ENCODE results near the gene GPR27.

GPR27 gene, protein sequence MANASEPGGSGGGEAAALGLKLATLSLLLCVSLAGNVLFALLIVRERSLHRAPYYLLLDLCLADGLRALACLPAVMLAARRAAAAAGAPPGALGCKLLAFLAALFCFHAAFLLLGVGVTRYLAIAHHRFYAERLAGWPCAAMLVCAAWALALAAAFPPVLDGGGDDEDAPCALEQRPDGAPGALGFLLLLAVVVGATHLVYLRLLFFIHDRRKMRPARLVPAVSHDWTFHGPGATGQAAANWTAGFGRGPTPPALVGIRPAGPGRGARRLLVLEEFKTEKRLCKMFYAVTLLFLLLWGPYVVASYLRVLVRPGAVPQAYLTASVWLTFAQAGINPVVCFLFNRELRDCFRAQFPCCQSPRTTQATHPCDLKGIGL

DNA sequence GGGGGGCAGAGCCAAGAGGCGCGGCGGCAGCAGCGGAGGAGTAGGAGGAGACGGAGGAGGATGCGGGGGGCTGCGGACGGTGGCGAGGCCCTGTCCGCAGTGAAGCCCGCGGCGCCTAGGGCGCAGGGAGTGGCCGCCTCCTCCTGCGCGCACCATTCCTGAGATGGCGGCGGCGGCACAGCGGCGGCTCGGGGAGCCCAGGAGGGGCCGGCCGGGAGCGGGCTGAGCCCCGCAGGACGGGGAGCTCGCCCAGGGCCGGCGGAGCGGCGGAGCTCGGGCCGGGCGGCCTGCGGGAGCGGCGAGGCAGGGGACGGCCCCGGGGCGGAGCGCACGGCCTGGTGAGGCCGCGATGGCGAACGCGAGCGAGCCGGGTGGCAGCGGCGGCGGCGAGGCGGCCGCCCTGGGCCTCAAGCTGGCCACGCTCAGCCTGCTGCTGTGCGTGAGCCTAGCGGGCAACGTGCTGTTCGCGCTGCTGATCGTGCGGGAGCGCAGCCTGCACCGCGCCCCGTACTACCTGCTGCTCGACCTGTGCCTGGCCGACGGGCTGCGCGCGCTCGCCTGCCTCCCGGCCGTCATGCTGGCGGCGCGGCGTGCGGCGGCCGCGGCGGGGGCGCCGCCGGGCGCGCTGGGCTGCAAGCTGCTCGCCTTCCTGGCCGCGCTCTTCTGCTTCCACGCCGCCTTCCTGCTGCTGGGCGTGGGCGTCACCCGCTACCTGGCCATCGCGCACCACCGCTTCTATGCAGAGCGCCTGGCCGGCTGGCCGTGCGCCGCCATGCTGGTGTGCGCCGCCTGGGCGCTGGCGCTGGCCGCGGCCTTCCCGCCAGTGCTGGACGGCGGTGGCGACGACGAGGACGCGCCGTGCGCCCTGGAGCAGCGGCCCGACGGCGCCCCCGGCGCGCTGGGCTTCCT is at the start of gene GPR27:
Gene GPR27 (plus strand): TSS at position 155 of the 909 bp plus-strand sequence. CDS start 195 bp downstream, at position 350.
- no peaks in the 10 kb centered on the region for H3K4me1 ChIP-seq (ENCODE audit: control insufficient read depth, insufficient read depth, low read length)
- no peaks in the 10 kb centered on the region for H3K36me3 ChIP-seq (ENCODE audit: control insufficient read depth, insufficient read depth, low read length)
- H3K27ac ChIP-seq (ENCODE audit: low read depth, low read length) = no peak within 1 kb of the TSS
- peaks cover 2% of the 10 kb centered on the region for H3K27me3 ChIP-seq (ENCODE audit: control insufficient read depth, insufficient read depth, low read length)
- H3K4me3 ChIP-seq (ENCODE audit: low read length) = peak within 1 kb of the TSS; percentile 76
- no peak within 1 kb of the TSS for H3K9ac ChIP-seq (ENCODE audit: low read length)

DNA sequence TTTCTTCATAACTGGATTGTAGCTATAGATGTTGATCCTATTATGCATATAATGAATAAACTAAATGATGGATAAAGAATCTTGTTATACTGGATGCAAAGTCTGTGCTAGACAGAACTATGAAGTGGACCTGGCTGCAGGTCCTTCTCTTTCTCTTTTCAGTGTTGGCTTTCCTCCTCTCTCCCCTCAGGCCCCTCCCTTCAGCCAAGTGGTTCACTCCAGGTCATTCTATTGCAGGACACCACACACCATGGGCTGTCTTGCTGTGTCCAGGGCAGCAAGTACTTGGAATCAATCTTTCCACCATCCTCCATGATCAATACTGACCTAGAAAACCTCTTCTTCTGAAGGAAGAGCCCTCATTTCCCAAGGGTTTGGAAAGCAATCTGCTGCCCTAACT is 48.7 kb upstream of the GPR27 start:
- no peak overlapping the region for H3K27ac ChIP-seq (ENCODE audit: low read depth, low read length)
- no peak overlapping the region for H3K4me3 ChIP-seq (ENCODE audit: low read length)
- H3K27me3 ChIP-seq (ENCODE audit: control insufficient read depth, insufficient read depth, low read length) = no peaks in the 10 kb centered on the region
- H3K4me1 ChIP-seq (ENCODE audit: control insufficient read depth, insufficient read depth, low read length) = no peaks in the 10 kb centered on the region
- peaks cover 3% of the 10 kb centered on the region for H3K36me3 ChIP-seq (ENCODE audit: control insufficient read depth, insufficient read depth, low read length)
- no peak overlapping the region for H3K9ac ChIP-seq (ENCODE audit: low read length)

DNA sequence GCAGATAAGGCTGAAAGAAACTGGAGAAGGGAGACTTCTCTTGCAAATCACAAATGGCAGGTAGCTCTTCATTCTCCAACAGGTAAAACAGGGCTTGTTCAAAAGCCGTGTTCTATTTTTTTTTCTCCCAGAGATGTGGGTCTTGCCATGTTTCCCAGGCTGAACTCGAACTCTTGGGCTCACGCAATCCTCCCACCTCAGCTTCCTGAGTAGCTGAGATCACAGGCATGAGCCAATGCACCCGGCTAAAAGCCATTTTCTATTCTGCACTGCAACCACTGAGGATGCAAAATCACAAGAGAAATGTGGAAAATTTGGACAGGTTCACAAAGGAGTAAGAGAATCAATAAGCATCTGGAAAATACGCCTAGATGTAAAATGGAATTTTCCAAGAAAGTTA is 48.0 kb upstream of the GPR27 start:
- no peak overlapping the region for H3K4me3 ChIP-seq (ENCODE audit: low read length)
- H3K27ac ChIP-seq (ENCODE audit: low read depth, low read length) = no peak overlapping the region
- H3K36me3 ChIP-seq (ENCODE audit: control insufficient read depth, insufficient read depth, low read length) = peaks cover 3% of the 10 kb centered on the region
- H3K9ac ChIP-seq (ENCODE audit: low read length) = no peak overlapping the region
- no peaks in the 10 kb centered on the region for H3K27me3 ChIP-seq (ENCODE audit: control insufficient read depth, insufficient read depth, low read length)
- no peaks in the 10 kb centered on the region for H3K4me1 ChIP-seq (ENCODE audit: control insufficient read depth, insufficient read depth, low read length)

DNA sequence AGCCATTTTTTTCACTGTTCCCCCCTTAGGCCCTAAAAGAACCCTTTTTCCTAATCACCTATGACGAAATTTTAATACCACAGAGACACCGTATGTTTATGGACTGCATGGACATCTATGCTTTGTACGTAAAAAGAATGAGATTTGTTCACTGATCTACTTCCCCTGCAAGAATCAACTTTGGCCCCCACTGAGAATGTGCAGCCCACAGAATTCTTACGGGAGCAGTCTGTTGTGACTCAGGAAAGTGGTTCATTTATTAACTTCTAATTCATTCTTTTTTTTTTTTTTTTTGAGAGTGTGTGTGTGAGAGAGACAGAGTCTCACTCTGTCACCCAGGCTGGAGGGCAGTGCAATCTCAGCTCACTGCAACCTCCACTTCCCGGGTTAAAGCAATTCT is 46.1 kb upstream of the GPR27 start:
- peaks cover 3% of the 10 kb centered on the region for H3K36me3 ChIP-seq (ENCODE audit: control insufficient read depth, insufficient read depth, low read length)
- no peaks in the 10 kb centered on the region for H3K27me3 ChIP-seq (ENCODE audit: control insufficient read depth, insufficient read depth, low read length)
- no peak overlapping the region for H3K4me3 ChIP-seq (ENCODE audit: low read length)
- no peak overlapping the region for H3K27ac ChIP-seq (ENCODE audit: low read depth, low read length)
- no peaks in the 10 kb centered on the region for H3K4me1 ChIP-seq (ENCODE audit: control insufficient read depth, insufficient read depth, low read length)
- H3K9ac ChIP-seq (ENCODE audit: low read length) = no peak overlapping the region

DNA sequence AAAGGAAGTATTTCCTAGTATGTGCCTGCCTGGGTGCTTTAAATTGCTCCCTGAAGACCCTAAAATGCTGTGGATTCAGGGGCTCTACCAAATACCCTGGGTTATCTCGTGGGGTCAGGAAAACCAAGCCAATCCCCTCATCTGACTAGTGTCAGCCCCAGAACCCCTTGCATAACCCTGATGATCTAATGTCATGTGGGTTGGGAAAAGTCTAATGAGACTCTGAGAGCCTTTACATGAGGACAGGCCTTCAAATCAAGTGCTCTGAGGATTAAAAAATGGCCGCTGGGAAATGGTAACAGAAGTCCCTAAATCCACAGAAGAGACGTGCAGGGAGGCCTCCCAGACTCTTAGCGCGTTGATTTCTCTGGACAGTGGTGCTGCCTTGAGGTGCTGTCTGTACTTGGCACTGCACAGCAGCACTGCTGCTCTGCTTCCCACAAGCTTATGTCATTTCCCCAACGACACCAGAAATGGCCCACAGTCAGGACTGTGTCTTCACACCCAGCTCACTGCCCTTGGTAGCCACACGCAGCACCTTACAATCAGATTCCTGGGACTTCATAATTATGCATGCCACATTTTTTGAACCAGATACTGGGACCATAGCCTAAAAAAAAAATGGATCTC is 45.1 kb upstream of the GPR27 start:
- no peaks in the 10 kb centered on the region for H3K27me3 ChIP-seq (ENCODE audit: control insufficient read depth, insufficient read depth, low read length)
- H3K4me3 ChIP-seq (ENCODE audit: low read length) = no peak overlapping the region
- H3K27ac ChIP-seq (ENCODE audit: low read depth, low read length) = no peak overlapping the region
- H3K9ac ChIP-seq (ENCODE audit: low read length) = no peak overlapping the region
- no peaks in the 10 kb centered on the region for H3K4me1 ChIP-seq (ENCODE audit: control insufficient read depth, insufficient read depth, low read length)
- H3K36me3 ChIP-seq (ENCODE audit: control insufficient read depth, insufficient read depth, low read length) = peaks cover 3% of the 10 kb centered on the region

DNA sequence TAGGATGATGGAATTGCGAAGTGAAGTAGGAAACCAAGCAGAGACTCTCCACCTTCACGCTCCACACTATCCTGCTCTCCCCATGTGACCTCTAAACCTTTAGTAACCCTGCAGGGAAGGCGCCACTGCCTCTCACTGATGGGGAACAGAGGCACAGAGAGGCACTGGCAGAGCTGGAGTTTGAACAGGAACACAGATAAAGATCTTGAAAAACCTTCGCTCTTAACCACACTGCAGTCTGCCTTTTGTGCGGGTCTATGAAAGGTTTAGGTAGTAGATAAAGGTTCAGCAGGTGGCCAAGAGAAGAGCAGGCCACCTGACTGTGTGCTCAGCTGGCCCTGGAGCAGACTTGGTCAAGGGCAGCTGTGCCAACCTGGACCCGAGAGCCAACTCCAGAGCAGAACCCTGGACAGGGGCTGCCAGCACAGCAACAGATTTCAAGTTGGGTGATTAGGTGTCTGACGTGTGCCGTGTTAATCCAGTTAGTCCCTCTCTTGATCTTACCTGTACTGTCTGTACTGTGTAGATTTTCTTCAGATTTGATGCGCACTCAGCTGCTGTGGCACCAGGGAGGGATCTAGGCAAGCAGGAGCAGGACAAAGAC is 43.6 kb upstream of the GPR27 start:
- Histone ChIP-seq H3K9ac (ENCODE audit: low read length) (no peak overlapping the region), H3K4me1 (ENCODE audit: control insufficient read depth, insufficient read depth, low read length) (no peaks in the 10 kb centered on the region), H3K4me3 (ENCODE audit: low read length) (no peak overlapping the region), H3K36me3 (ENCODE audit: control insufficient read depth, insufficient read depth, low read length) (peaks cover 3% of the 10 kb centered on the region), H3K27me3 (ENCODE audit: control insufficient read depth, insufficient read depth, low read length) (no peaks in the 10 kb centered on the region), H3K27ac (ENCODE audit: low read depth, low read length) (no peak overlapping the region)

DNA sequence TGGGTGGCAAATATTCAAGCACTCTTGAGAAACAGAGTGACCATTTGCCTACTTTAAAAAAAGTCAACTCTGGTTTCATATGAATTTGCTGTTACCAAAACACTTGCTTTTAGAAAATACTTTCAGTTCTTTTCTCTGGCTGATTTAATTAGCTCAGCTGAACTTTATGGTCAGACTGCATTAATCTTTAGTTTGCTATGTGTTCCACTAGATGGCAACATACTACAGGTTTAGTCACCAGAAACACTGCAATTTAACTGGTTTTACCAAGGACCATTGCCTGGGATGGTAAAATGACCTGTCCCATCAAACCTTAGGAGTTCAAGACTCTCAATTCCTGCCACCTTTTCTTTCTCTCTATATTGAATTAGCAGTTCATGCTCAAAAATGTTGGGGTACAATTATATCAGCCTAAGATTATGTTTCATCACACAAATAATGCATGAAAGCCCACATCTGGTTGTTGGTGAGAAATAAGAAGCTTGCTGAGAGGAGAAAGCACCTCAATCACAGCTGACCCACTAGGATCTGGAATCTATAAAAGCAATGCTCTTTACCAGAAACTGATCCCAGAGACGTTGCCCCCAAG is 42.7 kb upstream of the GPR27 start:
- no peaks in the 10 kb centered on the region for H3K27me3 ChIP-seq (ENCODE audit: control insufficient read depth, insufficient read depth, low read length)
- H3K36me3 ChIP-seq (ENCODE audit: control insufficient read depth, insufficient read depth, low read length) = peaks cover 3% of the 10 kb centered on the region
- no peaks in the 10 kb centered on the region for H3K4me1 ChIP-seq (ENCODE audit: control insufficient read depth, insufficient read depth, low read length)
- H3K9ac ChIP-seq (ENCODE audit: low read length) = no peak overlapping the region
- H3K27ac ChIP-seq (ENCODE audit: low read depth, low read length) = no peak overlapping the region
- no peak overlapping the region for H3K4me3 ChIP-seq (ENCODE audit: low read length)

DNA sequence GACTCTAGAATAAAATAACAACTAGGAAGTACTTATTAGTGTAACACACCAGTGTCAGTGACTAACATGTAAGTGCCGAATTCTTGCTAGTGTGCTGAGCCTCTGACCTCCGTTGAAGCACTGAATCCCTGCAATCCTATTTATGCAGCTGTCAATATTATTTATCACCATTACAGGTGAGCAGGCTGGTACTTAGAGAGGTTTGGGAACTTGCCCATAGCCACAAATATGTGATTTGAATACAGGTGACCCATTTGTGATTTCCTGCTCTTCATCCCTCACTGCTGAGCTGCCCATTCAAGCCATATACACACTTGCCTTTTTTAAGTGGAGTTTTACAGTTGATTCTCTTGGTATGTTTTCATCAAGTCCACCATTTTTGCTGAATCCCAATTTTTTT is 40.6 kb upstream of the GPR27 start:
- H3K27ac ChIP-seq (ENCODE audit: low read depth, low read length) = no peak overlapping the region
- H3K27me3 ChIP-seq (ENCODE audit: control insufficient read depth, insufficient read depth, low read length) = no peaks in the 10 kb centered on the region
- no peak overlapping the region for H3K9ac ChIP-seq (ENCODE audit: low read length)
- peaks cover 3% of the 10 kb centered on the region for H3K36me3 ChIP-seq (ENCODE audit: control insufficient read depth, insufficient read depth, low read length)
- no peak overlapping the region for H3K4me3 ChIP-seq (ENCODE audit: low read length)
- H3K4me1 ChIP-seq (ENCODE audit: control insufficient read depth, insufficient read depth, low read length) = no peaks in the 10 kb centered on the region

DNA sequence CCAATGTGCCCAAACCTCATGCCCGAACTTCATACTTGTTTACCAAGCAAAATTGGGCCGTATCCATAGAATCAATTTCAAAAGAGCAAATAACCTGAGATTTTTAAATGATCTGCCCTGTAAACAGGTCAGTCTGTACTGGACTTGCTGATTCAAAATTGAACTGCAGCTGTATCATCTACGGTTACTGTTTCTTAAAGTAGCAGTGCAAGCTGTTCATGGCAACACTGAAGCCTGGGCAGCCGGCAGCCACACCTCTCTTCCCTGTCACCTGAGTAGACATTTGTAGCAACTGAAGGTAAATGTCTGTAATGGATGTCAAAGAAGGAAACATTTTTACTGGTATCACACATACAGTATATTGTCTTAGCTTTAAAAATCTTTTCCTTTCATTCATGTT is 39.1 kb upstream of the GPR27 start:
- H3K4me3 ChIP-seq (ENCODE audit: low read length) = no peak overlapping the region
- peaks cover 3% of the 10 kb centered on the region for H3K36me3 ChIP-seq (ENCODE audit: control insufficient read depth, insufficient read depth, low read length)
- H3K27me3 ChIP-seq (ENCODE audit: control insufficient read depth, insufficient read depth, low read length) = no peaks in the 10 kb centered on the region
- H3K4me1 ChIP-seq (ENCODE audit: control insufficient read depth, insufficient read depth, low read length) = no peaks in the 10 kb centered on the region
- H3K9ac ChIP-seq (ENCODE audit: low read length) = no peak overlapping the region
- H3K27ac ChIP-seq (ENCODE audit: low read depth, low read length) = no peak overlapping the region

DNA sequence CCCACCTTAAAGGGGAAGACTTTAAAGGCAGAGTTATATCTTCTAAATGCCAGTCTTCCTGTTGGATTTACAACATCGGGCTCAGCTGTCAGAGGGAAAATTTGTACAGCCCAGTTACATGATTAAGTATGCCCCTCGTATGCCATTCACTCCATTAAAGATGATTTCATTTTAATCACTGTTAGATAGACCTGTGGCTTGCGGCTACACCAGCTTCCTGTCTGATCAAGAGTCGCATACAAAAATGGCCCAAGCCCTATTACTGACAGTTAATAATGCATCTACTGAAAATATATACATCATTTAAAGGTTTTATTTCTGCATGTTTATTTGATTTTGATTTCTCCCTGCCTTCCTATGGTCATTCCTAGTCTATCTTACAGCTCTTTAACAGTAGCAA is 35.6 kb upstream of the GPR27 start:
- Histone ChIP-seq H3K4me1 (ENCODE audit: control insufficient read depth, insufficient read depth, low read length) (no peaks in the 10 kb centered on the region), H3K27ac (ENCODE audit: low read depth, low read length) (no peak overlapping the region), H3K9ac (ENCODE audit: low read length) (no peak overlapping the region), H3K27me3 (ENCODE audit: control insufficient read depth, insufficient read depth, low read length) (no peaks in the 10 kb centered on the region), H3K36me3 (ENCODE audit: control insufficient read depth, insufficient read depth, low read length) (no peaks in the 10 kb centered on the region), H3K4me3 (ENCODE audit: low read length) (no peak overlapping the region)

DNA sequence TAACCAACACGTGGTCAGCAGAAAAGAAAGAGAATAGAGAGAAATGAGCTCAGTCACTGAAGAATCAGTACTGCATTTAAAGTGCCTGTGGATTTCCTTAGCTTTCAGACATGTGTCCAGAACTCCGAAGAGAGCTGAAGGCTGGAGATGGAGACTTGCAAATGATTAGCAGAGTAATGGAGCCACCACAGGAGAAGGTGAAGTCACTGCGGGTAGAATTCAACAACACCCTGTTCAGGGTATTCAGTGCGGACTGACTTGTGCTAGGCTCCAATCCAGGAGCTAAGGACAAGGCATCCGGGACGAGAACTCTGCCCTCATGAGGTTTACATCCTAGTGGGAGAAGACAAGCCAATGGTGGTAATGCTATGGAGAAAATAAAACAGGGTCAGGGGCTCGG is 32.7 kb upstream of the GPR27 start:
- Histone ChIP-seq H3K4me1 (ENCODE audit: control insufficient read depth, insufficient read depth, low read length) (no peaks in the 10 kb centered on the region), H3K9ac (ENCODE audit: low read length) (no peak overlapping the region), H3K27me3 (ENCODE audit: control insufficient read depth, insufficient read depth, low read length) (no peaks in the 10 kb centered on the region), H3K4me3 (ENCODE audit: low read length) (no peak overlapping the region), H3K27ac (ENCODE audit: low read depth, low read length) (no peak overlapping the region), H3K36me3 (ENCODE audit: control insufficient read depth, insufficient read depth, low read length) (no peaks in the 10 kb centered on the region)

DNA sequence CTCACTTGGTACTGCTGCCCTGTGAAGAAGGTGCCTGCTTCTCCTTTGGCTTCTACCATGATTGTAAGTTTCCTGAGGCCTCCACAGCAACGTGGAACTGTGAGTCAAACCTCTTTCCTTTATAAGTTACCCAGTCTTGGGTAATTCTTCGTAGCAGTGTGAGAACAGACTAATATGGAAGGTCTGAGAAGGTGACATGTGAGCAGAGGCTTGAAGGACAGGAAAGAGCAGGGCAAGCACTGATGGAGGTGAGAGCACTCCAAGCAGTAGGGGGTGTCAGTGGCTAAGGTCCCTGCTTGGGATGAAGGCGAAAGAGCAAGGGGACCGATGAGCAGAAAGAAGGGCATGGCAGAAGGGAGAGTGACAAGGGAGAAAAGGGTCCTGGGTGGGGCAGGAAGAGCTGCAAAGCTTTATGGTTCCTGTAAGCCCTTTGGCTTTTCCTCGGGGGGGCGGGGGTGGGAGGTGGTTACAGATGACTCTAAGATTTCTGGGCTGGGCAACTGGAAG is 32.0 kb upstream of the GPR27 start:
- no peaks in the 10 kb centered on the region for H3K36me3 ChIP-seq (ENCODE audit: control insufficient read depth, insufficient read depth, low read length)
- no peaks in the 10 kb centered on the region for H3K4me1 ChIP-seq (ENCODE audit: control insufficient read depth, insufficient read depth, low read length)
- no peaks in the 10 kb centered on the region for H3K27me3 ChIP-seq (ENCODE audit: control insufficient read depth, insufficient read depth, low read length)
- H3K4me3 ChIP-seq (ENCODE audit: low read length) = no peak overlapping the region
- no peak overlapping the region for H3K27ac ChIP-seq (ENCODE audit: low read depth, low read length)
- no peak overlapping the region for H3K9ac ChIP-seq (ENCODE audit: low read length)
